RWPE2 (cell line): ENCODE data around the gene PNMA8B.
"Not testable (repeated sequence)": the region's sequence is repeated elsewhere in the genome, so short reads cannot be mapped to it uniquely, and the experiment has no call there.

ENCODE experiments used
- ATAC-seq: fragments of 200-7000 bp; cut with Tn5 transposase; 3 replicates; pipeline ENCODE4 v1.9.1; 2021; ENCODE audit warnings: low read depth
- DNase-seq: peaks from one replicate; pipeline ENCODE4 v3.0.0-alpha.2; 2020; ENCODE audit warnings: low spot score
- H3K27ac ChIP-seq: fragments of 450-650 bp; 2 replicates; pipeline ENCODE4 v1.5.1; 2017; ENCODE audit warnings: mild to moderate bottlenecking; ENCODE audit not compliant: poor library complexity, severe bottlenecking
- H3K27me3 ChIP-seq: fragments of 250-450 bp; sonication (Bioruptor Pico); 2 replicates; pipeline ENCODE4 v1.5.1; 2021; ENCODE audit warnings: mild to moderate bottlenecking, moderate library complexity; ENCODE audit not compliant: insufficient read depth, poor library complexity, severe bottlenecking
- H3K36me3 ChIP-seq: fragments of 250-450 bp; sonication (Bioruptor Pico); 2 replicates; pipeline ENCODE4 v1.5.1; 2020; ENCODE audit warnings: low read depth, mild to moderate bottlenecking, moderate library complexity
- H3K4me1 ChIP-seq: fragments of 250-450 bp; sonication (Bioruptor Pico); 2 replicates; pipeline ENCODE4 v1.5.1; 2021; ENCODE audit warnings: mild to moderate bottlenecking, moderate library complexity; ENCODE audit not compliant: insufficient read depth, poor library complexity, severe bottlenecking
- H3K4me3 ChIP-seq: fragments of 250-450 bp; sonication (Bioruptor Pico); 2 replicates; pipeline ENCODE4 v1.5.1; 2021; ENCODE audit warnings: mild to moderate bottlenecking, moderate library complexity; ENCODE audit not compliant: severe bottlenecking
- H3K9me3 ChIP-seq: fragments of 250-450 bp; sonication (Bioruptor Pico); 2 replicates; pipeline ENCODE4 v1.5.1; 2021; ENCODE audit warnings: mild to moderate bottlenecking, moderate library complexity; ENCODE audit not compliant: severe bottlenecking
- TF ChIP-seq, protein P1 (sequence below): fragments of 450-650 bp; IDR thresholded peaks from one replicate; pipeline ENCODE4 v1.5.1; 2017; ENCODE audit warnings: mild to moderate bottlenecking, moderate library complexity; ENCODE audit not compliant: poor library complexity, severe bottlenecking

The PNMA8B gene

DNA sequence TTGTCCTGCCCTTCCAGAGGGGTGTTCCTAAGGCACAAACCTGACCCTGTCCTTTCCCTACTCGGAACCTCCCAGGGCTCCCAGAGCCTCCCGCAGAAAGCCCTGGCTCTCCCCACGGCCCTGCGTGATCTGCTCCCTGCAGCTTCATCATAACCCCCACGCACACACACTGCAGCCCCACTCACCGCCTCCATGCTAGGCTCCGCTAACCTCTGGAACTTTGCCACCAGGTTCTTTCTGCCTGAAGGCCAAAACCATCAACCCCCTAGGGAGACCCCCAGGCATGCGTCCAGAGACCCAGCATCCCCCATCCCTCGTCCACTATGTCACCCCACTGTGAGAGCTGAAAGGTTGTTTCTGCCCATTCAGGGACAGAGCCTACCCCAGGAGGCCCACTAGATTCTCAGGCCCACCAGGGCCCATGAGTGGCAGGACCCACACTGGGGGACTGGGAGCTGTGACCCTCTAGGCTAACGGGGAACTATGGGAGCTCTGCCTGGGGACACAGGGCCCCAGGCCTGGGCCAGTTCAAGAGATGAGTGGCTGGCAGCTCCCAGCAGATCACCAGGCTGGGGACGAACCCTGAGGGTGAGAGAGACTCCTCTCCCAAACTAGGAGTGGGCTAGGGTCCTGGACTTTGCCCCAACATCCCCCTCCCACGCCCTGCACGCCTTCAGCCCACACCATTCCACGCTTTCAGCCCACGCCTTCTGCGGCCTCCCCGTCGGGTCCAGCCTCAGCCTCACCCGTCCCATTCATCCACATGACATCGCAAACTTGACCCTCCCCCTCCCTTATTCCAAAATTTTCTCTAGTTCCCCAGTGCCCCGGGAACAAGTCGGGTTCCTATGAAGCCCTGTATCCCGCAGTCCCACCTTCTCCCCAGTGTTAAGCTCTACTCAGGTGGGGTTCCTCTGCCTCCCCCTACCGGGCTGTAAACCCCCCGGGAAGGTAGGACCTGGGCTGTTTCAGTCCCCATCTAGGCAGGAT is 33.2 kb upstream of the PNMA8B start:
- no peak overlapping the region for H3K4me3 ChIP-seq
- no peaks in the 10 kb centered on the region for H3K36me3 ChIP-seq
- H3K27me3 ChIP-seq: no peaks in the 10 kb centered on the region
- DNase-seq: no peak
- ATAC-seq: no peak
- TF ChIP-seq, protein P1, sequence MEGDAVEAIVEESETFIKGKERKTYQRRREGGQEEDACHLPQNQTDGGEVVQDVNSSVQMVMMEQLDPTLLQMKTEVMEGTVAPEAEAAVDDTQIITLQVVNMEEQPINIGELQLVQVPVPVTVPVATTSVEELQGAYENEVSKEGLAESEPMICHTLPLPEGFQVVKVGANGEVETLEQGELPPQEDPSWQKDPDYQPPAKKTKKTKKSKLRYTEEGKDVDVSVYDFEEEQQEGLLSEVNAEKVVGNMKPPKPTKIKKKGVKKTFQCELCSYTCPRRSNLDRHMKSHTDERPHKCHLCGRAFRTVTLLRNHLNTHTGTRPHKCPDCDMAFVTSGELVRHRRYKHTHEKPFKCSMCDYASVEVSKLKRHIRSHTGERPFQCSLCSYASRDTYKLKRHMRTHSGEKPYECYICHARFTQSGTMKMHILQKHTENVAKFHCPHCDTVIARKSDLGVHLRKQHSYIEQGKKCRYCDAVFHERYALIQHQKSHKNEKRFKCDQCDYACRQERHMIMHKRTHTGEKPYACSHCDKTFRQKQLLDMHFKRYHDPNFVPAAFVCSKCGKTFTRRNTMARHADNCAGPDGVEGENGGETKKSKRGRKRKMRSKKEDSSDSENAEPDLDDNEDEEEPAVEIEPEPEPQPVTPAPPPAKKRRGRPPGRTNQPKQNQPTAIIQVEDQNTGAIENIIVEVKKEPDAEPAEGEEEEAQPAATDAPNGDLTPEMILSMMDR: no peak
- H3K9me3 ChIP-seq: no peaks in the 10 kb centered on the region
- H3K27ac ChIP-seq: no peak overlapping the region
- peaks cover 9% of the 10 kb centered on the region for H3K4me1 ChIP-seq

DNA sequence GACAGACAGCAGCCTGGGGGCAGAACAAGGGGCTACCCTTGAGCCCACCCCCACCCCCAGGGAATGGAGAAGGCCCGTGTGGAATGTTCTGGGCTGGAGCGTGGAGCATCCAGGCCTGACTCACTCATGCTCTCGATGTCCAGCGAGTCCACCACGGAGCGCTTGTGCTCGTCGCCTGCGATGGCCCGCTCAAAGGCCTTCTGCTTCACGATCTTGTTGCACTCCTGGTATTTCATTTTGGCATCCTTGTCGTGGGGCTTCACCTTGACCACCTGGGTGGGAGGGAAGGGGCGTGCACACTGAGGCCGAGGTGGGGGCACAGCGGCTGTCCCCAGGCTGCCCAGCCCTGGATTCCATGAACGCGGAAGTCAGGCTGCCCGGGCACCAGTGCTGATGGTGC is 31.1 kb upstream of the PNMA8B start:
- not testable (repeated sequence) for H3K27me3 ChIP-seq, H3K36me3 ChIP-seq, H3K9me3 ChIP-seq, H3K4me3 ChIP-seq, H3K27ac ChIP-seq, ATAC-seq, H3K4me1 ChIP-seq, DNase-seq

DNA sequence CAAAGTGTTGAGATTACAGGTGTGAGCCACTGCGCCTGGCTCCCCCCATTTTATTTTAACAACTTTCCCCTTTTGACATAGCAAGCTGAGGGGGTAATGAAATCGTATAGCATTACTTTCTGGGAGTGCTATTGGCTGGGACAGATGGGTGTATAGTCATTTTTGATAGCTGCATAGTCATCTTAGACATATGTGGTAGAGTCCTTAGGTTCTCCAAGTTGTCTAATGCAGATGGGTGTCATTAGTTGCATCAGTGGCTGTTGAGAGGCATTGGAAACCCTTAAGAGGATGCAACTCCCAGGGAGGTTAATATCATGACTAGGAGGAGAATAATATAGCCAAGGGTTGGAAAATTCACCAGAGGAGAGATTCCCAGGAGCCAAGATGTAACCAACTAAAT is 28.6 kb upstream of the PNMA8B start:
- no peak for ATAC-seq
- H3K9me3 ChIP-seq: no peaks in the 10 kb centered on the region
- H3K4me3 ChIP-seq: no peak overlapping the region
- no peak overlapping the region for H3K27ac ChIP-seq
- DNase-seq: no peak
- TF ChIP-seq, protein P1: no peak
- H3K4me1 ChIP-seq: no peaks in the 10 kb centered on the region
- H3K36me3 ChIP-seq: no peaks in the 10 kb centered on the region
- H3K27me3 ChIP-seq: no peaks in the 10 kb centered on the region

DNA sequence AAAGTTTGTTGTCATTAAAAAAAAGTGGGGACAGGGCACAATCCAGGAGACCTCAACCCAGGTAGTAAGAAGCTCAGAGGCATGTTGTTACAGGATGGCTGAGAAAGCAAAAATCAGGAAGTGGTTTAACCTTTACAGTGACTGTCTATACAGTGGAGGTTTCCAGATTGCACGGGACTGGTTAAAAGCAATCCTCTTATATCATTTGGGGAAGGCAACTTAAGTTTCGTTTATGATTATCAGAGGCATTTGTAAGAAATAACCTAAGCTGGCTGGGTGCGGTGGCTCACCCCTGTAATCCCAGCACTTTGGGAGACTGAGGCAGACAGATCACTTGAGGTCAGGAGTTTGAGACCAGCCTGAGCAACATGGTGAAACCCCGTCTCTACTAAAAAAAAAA is 27.3 kb upstream of the PNMA8B start:
- not testable (repeated sequence) for H3K4me3 ChIP-seq, H3K4me1 ChIP-seq, H3K27ac ChIP-seq, H3K9me3 ChIP-seq, DNase-seq, ATAC-seq, H3K27me3 ChIP-seq, H3K36me3 ChIP-seq

DNA sequence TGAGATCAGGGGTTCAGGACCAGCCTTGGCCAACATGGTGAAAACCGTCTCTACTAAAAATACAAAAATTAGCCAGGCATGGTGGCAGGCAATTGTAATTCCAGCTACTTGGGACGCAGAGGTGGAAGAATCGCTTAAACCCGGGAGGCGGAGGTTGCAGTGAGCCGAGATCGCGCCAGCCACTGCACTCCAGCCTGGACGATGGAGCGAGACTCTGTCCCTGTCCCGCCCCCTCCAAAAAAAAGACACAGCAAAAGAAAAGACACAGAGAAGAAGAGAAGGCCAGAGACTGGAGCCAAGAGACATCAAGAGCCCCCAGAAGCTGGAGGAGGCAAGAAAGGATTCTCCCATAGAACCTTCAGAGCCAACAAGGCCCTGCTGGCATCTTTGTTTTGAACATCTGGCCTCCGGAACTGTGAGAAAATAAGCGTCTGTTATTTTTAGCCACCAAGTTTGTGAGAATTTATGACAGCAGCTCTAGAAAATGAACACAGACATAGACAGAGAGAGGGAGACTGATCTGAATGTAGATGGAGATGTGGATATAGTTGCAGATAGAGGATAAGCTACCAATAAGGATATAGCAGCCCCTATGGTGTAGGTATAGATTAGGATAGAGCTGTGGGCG is 25.7 kb upstream of the PNMA8B start:
- Histone ChIP-seq H3K4me1 (no peaks in the 10 kb centered on the region), H3K36me3 (no peaks in the 10 kb centered on the region), H3K27ac (no peak overlapping the region), H3K27me3 (no peaks in the 10 kb centered on the region), H3K4me3 (no peak overlapping the region), H3K9me3 (no peaks in the 10 kb centered on the region)
- TF ChIP-seq, protein P1: no peak
- no peak for DNase-seq
- no peak for ATAC-seq
